G401 (cell line): Measurements from ENCODE around the gene FAM219A. TPM values are rescaled to one million over a fixed set of nuclear protein-coding genes. Genes with fewer than 3 reads are reported as not detected.
"Not testable (repeated sequence)": the region's sequence is repeated elsewhere in the genome, so short reads cannot be mapped to it uniquely, and the experiment has no call there.

Source experiments
- DNase-seq: peaks from one replicate; pipeline ENCODE4 v3.0.0-alpha.2; 2015; ENCODE audit warnings: low spot score
- in situ Hi-C: cut with HindIII; loops from 2 replicates; pipeline ENCODE4 v1.10.0; 2016; ENCODE audit warnings: low sequenced_read_pairs, mixed read lengths
- total RNA-seq: library from RNA; depleted of rRNA; stranded (reverse); fragments of >200 nt; shearing (Covaris generic); gene quantifications from 2 replicates; pipeline ENCODE4 v1.2.3, GENCODE V29; 2014

The FAM219A gene
- total RNA-seq, 1 experiment from 2014 or later = 5.2 TPM

- DNase-seq = no peak
- in situ Hi-C loops = no loop called here
Observed at GRCh38 chr9:34490360-34490759, 32.0 kb upstream of the FAM219A start.

- in situ Hi-C loops = no loop called here
Observed at GRCh38 chr9:34486572-34486971, 28.2 kb upstream of the FAM219A start.

GRCh38 chr9:34485822-34486221 lies 27.5 kb upstream of the FAM219A start:
- no peak for DNase-seq
- in situ Hi-C loops = no loop called here

More at GRCh38 chr9:34486572-34486971, 28.2 kb upstream of the FAM219A start:
- DNase-seq = no peak

- in situ Hi-C loops = no loop called here
- DNase-seq = no peak
Observed at GRCh38 chr9:34484678-34485077, 26.3 kb upstream of the FAM219A start.

GRCh38 chr9:34482746-34483145 lies 24.4 kb upstream of the FAM219A start:
- in situ Hi-C loops, DNase-seq: not testable (repeated sequence)

GRCh38 chr9:34481620-34482019 lies 23.2 kb upstream of the FAM219A start:
- DNase-seq, in situ Hi-C loops: not testable (repeated sequence)

- in situ Hi-C loops = no loop called here
Observed at GRCh38 chr9:34479431-34479866, 21.1 kb upstream of the FAM219A start.

GRCh38 chr9:34477541-34477940 lies 19.2 kb upstream of the FAM219A start:
- DNase-seq = no peak
- in situ Hi-C loops = no loop called here

More at GRCh38 chr9:34479431-34479866, 21.1 kb upstream of the FAM219A start:
- DNase-seq = no peak

GRCh38 chr9:34475097-34475496 lies 16.7 kb upstream of the FAM219A start:
- DNase-seq = no peak
- in situ Hi-C loops = no loop called here

GRCh38 chr9:34465468-34465867 lies 7.1 kb upstream of the FAM219A start:
- in situ Hi-C loops = no loop called here
- no peak for DNase-seq

- in situ Hi-C loops = no loop called here
- DNase-seq = no peak
Observed at GRCh38 chr9:34464571-34464970, 6.2 kb upstream of the FAM219A start.

- DNase-seq = no peak
- in situ Hi-C loops = no loop called here
Observed at GRCh38 chr9:34463901-34464232, 5.5 kb upstream of the FAM219A start.

- in situ Hi-C loops = no loop called here
- DNase-seq = no peak
Observed at GRCh38 chr9:34463098-34463900, 4.9 kb upstream of the FAM219A start.

GRCh38 chr9:34459941-34460340 lies 1.6 kb upstream of the FAM219A start:
- DNase-seq = no peak
- in situ Hi-C loops = no loop called here

GRCh38 chr9:34459356-34459755 lies 986 bp upstream of the FAM219A start:
- no peak for DNase-seq
- in situ Hi-C loops = no loop called here

- no peak for DNase-seq
- in situ Hi-C loops = no loop called here
Observed at GRCh38 chr9:34458959-34459340, 580 bp upstream of the FAM219A start.

GRCh38 chr9:34457266-34458012 lies 931 bp downstream of the FAM219A start:
- in situ Hi-C loops = no loop called here
- peak; percentile 83 for DNase-seq

- DNase-seq = no peak
- in situ Hi-C loops = no loop called here
Observed at GRCh38 chr9:34456746-34457145, 1.6 kb downstream of the FAM219A start.

GRCh38 chr9:34456151-34456550 lies 2.2 kb downstream of the FAM219A start:
- DNase-seq = no peak
- in situ Hi-C loops = no loop called here

- DNase-seq = no peak
- in situ Hi-C loops = no loop called here
Observed at GRCh38 chr9:34454571-34455065, 3.8 kb downstream of the FAM219A start.
